Skeletal muscle tissue (tissue), 4 donors: ENCODE data around the gene APOL2. TPM values are rescaled to one million over a fixed set of nuclear protein-coding genes. Genes with fewer than 3 reads are reported as not detected.
"Not testable (repeated sequence)": the region's sequence is repeated elsewhere in the genome, so short reads cannot be mapped to it uniquely, and the experiment has no call there.

ENCODE experiments used
- H3K27ac ChIP-seq: one replicate; pipeline ENCODE4 v1.7.0; 2013; ENCODE audit warnings: mild to moderate bottlenecking, low read depth, low read length, inconsistent platforms
- H3K27me3 ChIP-seq, 3 donors: one replicate each; pipeline ENCODE4 v1.7.0; 2013; ENCODE audit warnings: low read length in 3 of 3; ENCODE audit not compliant: control insufficient read depth in 3 of 3, insufficient read depth in 3 of 3
- H3K36me3 ChIP-seq, 3 donors: one replicate each; pipeline ENCODE4 v1.7.0; 2013; ENCODE audit warnings: low read length in 3 of 3; ENCODE audit not compliant: control insufficient read depth in 3 of 3, insufficient read depth in 3 of 3
- H3K4me1 ChIP-seq, 3 donors: one replicate each; pipeline ENCODE4 v1.7.0; 2013; ENCODE audit warnings: low read length in 3 of 3, mild to moderate bottlenecking in 3 of 3; ENCODE audit not compliant: control insufficient read depth in 3 of 3, insufficient read depth in 3 of 3
- H3K4me3 ChIP-seq, 3 donors: one replicate each; pipeline ENCODE4 v1.7.0; 2013; ENCODE audit warnings: low read length in 3 of 3
- H3K9ac ChIP-seq, 3 donors: one replicate each; pipeline ENCODE4 v1.7.0; 2013; ENCODE audit warnings: low read length in 3 of 3, mild to moderate bottlenecking in 3 of 3, moderate library complexity in 2 of 3, low read depth in 1 of 3
- H3K9me3 ChIP-seq, 3 donors: one replicate each; pipeline ENCODE4 v1.7.0; 2013; ENCODE audit warnings: low read length in 3 of 3; ENCODE audit not compliant: control insufficient read depth in 3 of 3
- total RNA-seq: library from RNA; depleted of rRNA; stranded (reverse); fragments of >200 nt; gene quantifications from one replicate; pipeline ENCODE4 v1.2.3, GENCODE V29; 2014
- donor health status: Osteomylitis.

Gene APOL2
- total RNA-seq, 1 donor from 2014 or later, result 21.4 TPM

DNA sequence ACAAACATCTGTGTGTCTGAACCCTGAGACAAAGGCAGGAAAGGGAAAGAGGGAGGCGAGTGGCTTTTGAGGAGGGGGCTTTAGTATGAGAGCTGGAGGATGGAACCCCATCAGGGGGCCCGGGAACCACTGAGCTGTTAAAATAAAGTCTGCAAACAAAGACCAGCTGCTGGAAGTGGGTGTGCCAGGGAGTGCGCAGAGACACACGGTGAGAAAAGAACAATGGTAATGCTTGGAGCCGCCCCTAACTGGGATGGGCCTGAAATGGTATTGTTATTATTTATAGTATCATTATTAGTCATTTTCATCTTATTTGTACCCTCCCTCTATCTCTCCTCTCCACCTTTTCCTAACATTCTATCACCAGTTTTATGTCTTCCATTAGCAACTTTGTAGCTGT is 16.2 kb upstream of the APOL2 start:
- Histone ChIP-seq H3K4me3 (peak overlapping the region in 1 of 3 donors; percentile 48), H3K4me1 (peaks cover 26 to 36% (median 29%) of the 10 kb centered on the region in 3 donors), H3K27ac (peak overlapping the region; percentile 82)
- not testable (repeated sequence) for H3K9me3 ChIP-seq, H3K9ac ChIP-seq, H3K27me3 ChIP-seq, H3K36me3 ChIP-seq

- Histone ChIP-seq H3K4me3 (peak overlapping the region; percentile 63 to 81 (median 72)), H3K9ac (peak overlapping the region; percentile 55 to 71 (median 65)), H3K4me1 (peaks cover 24 to 29% (median 26%) of the 10 kb centered on the region in 3 donors), H3K36me3 (no peaks in the 10 kb centered on the region), H3K27ac (peak overlapping the region; percentile 82), H3K27me3 (peaks cover 0 to 3% (median 0%) of the 10 kb centered on the region in 3 donors), H3K9me3 (no peaks in the 10 kb centered on the region)
Measured at GRCh38 chr22:36253523-36254490, 14.5 kb upstream of the APOL2 start.

DNA sequence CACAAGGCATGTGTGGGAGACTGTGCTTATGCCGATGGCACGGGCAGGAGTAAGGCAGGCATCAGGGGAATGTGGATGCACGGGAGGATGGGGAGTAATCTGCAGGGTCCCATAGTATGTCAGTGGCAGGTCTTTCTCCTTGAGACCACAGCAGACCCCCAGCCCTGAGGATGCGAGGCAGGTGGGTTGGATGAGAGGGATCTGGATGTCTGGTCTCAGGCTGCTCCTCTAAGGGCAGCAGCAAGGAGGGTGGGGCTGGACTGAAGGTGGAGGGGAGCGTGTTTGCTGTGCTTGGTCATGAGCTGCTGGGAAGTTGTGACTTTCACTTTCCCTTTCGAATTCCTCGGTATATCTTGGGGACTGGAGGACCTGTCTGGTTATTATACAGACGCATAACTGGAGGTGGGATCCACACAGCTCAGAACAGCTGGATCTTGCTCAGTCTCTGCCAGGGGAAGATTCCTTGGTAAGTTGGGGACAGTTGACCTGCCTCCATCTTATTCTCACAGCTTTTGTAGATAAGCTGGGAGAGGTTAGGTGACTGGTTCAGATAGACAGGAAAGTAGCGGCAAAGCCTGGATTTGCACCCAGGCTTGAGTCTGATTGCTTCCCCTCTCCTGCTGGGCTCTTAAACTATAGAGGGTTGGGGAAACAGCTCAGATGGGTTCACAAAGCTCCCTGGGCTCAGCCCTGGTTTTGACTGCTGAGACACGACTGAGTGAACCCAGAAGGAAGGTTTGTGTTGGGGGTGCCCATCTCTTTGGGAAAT is 13.6 kb upstream of the APOL2 start, which contains the start of gene APOL1:
TSS of gene APOL1 (plus strand) at position 380 of the 769 bp plus-strand sequence. CDS start 1,823 bp downstream, outside the sequence.
- no peaks in the 10 kb centered on the region for H3K36me3 ChIP-seq
- H3K9ac ChIP-seq, result peak within 1 kb of the TSS; percentile 55 to 71 (median 65)
- peak within 1 kb of the TSS; percentile 82 for H3K27ac ChIP-seq
- H3K4me1 ChIP-seq, result peaks cover 21 to 26% (median 25%) of the 10 kb centered on the region in 3 donors
- H3K27me3 ChIP-seq, result peaks cover 0 to 3% (median 0%) of the 10 kb centered on the region in 3 donors
- peak within 1 kb of the TSS; percentile 63 to 81 (median 72) for H3K4me3 ChIP-seq
- H3K9me3 ChIP-seq, result no peaks in the 10 kb centered on the region

GRCh38 chr22:36251979-36252608 is 12.8 kb upstream of the APOL2 start:
- not testable (repeated sequence) for H3K27ac ChIP-seq, H3K4me3 ChIP-seq, H3K36me3 ChIP-seq

GRCh38 chr22:36250292-36250960 is 11.1 kb upstream of the APOL2 start:
- H3K36me3 ChIP-seq, H3K27me3 ChIP-seq, H3K9ac ChIP-seq: not testable (repeated sequence)

More at GRCh38 chr22:36251979-36252608, 12.8 kb upstream of the APOL2 start:
- Histone ChIP-seq H3K9ac (peak overlapping the region in 1 of 3 donors; percentile 50), H3K4me1 (peaks cover 21 to 26% (median 25%) of the 10 kb centered on the region in 3 donors)
- H3K27me3 ChIP-seq, H3K9me3 ChIP-seq: not testable (repeated sequence)

DNA sequence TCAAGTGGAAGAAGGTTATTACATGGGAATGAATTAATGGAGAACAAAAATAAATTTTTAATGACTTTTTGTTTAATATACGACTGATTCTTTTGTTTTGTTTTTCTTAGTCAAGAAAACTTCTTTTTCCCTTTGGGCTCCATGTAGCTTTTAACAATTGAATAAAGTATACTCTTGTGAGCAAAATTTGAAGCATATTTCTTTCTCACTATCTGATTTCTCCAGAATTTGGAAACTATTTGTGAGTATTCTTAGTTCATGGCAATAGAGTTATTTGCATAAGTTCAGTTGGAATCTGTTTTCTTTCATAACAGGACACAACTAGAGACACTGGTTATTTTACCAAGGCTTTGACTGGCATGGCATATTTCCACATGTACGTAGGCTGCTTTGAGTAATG is 9.8 kb upstream of the APOL2 start:
- H3K9ac ChIP-seq, result no peak overlapping the region

More at GRCh38 chr22:36250292-36250960, 11.1 kb upstream of the APOL2 start:
- H3K9me3 ChIP-seq, H3K27ac ChIP-seq, H3K4me3 ChIP-seq: not testable (repeated sequence)
- H3K4me1 ChIP-seq, result peaks cover 19 to 27% (median 25%) of the 10 kb centered on the region in 3 donors

GRCh38 chr22:36247955-36248354 is 8.6 kb upstream of the APOL2 start:
- Histone ChIP-seq H3K9ac (no peak overlapping the region), H3K4me3 (no peak overlapping the region), H3K27ac (no peak overlapping the region), H3K27me3 (no peaks in the 10 kb centered on the region), H3K36me3 (no peaks in the 10 kb centered on the region), H3K4me1 (peaks cover 18 to 26% (median 25%) of the 10 kb centered on the region in 3 donors), H3K9me3 (no peaks in the 10 kb centered on the region)

More for the DNA sequence above, 9.8 kb upstream of the APOL2 start:
- H3K27me3 ChIP-seq, result peaks cover 0 to 3% (median 0%) of the 10 kb centered on the region in 3 donors
- no peaks in the 10 kb centered on the region for H3K9me3 ChIP-seq
- no peak overlapping the region for H3K27ac ChIP-seq
- no peaks in the 10 kb centered on the region for H3K36me3 ChIP-seq
- peaks cover 21 to 25% (median 24%) of the 10 kb centered on the region in 3 donors for H3K4me1 ChIP-seq
- H3K4me3 ChIP-seq, result no peak overlapping the region

DNA sequence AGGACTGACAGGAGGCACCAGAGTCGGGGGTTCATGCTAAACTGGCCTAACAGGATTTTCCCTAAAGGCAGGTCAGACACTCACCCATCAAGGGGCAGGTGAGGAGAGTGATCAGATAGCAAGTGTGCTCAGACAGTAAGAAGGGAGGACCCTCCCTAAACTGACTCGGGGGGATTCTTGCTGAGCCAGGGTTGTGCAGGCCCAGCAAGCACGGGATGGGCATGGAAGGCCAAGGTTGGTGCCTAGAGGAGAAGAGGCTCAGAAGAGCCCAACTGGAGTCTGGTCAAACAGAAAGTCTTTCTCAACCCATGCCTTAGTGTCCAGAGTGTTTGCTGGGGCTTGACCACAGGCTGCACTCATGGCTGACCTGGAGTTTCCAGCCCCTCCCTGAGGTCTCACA is 7.4 kb upstream of the APOL2 start:
- Histone ChIP-seq H3K4me1 (peaks cover 13 to 21% (median 20%) of the 10 kb centered on the region in 3 donors), H3K9ac (no peak overlapping the region), H3K9me3 (no peaks in the 10 kb centered on the region), H3K4me3 (no peak overlapping the region), H3K27me3 (no peaks in the 10 kb centered on the region), H3K36me3 (no peaks in the 10 kb centered on the region), H3K27ac (no peak overlapping the region)

DNA sequence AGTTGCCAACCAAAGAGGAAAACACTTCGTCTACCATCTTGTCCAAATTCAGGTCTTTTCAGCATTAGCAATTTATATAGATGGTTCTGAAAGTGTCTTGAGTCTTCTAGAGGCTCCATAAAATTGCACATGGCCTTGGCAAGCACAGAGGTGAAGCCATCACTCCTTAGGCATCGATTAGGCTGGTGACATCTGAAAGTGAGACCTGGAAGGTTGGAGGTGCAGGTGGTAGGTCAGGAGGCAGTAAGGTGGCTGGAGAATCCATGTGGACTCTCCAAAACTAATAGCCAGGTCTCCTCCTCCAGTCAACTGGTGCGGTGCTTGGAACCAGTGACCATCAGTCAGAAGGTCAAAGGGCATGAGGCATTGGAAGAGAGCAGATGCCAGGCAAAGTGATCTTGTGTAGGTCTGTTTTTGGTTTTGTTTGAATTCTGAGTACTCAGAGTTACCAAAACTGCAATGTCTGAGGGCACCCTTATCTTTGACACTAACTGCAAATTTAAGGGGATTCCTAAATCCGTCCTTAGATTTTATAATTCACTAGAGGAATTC is 6.6 kb upstream of the APOL2 start:
- Histone ChIP-seq H3K4me3 (no peak overlapping the region), H3K36me3 (no peaks in the 10 kb centered on the region), H3K9me3 (no peaks in the 10 kb centered on the region), H3K27me3 (no peaks in the 10 kb centered on the region), H3K9ac (no peak overlapping the region), H3K27ac (no peak overlapping the region), H3K4me1 (peaks cover 13 to 21% (median 20%) of the 10 kb centered on the region in 3 donors)
